Measurements from ENCODE around the gene FAHD2B.
"Not testable (repeated sequence)": the region's sequence is repeated elsewhere in the genome, so short reads cannot be mapped to it uniquely, and the experiment has no call there.

The FAHD2B gene

DNA sequence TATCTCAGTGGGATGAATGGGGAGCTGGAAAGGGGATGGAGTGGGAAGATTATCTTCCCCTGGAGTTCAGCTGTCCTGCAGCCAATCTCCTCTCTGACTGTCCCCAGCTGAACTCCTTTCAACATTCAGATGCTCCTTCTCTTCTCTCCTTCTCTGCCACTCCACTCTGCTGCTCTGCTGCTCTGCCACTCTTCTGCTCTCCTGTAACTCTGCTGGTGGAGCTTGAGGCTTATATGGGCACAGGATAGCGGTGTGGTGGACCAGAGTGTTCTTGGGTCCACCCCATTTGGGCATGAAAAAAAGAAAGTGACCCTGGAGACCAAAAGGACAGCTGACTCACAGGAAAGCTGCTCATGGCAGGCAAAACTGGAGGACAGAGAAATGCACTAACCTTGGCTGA, 26.6 kb downstream of the FAHD2B start:
- DNase-seq (ENCODE audit: low read depth in 1 of 2, low spot score in 1 of 2) = no peak

DNA sequence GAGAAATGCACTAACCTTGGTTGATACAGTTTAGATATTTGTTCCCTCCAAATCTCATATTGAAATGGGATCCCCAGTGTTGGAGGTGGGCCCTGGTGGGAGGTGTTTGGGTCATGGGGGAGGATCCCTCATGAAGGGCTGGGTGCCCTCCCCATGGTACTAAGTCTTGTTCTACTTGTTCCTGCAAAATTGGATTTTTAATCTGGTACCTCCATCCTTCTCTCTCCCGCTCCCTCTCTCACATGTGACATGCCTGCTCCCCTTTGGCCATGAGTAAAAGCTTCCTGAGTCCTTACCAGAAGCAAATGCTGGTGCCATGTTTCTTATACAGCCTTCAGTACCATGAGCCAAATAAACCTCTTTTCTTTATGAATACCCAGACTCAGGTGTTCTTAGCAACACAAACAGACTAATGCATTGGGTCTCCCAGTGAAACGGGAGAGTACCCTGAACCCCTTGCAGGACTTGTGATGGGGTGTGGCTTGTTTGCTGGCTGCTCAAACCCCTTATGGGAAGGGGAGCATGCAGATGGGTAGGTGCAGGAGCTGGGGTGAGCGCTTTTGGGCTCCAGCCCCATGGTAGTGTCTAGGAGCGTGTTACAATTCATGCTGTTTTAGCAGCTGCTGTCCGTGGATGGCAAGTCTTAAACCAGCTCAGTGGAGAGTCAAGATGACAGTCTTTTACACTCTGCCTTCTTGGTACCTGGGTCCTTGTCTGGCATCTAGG, 27.2 kb downstream of the FAHD2B start:
- DNase-seq (ENCODE audit: low read depth in 1 of 2, low spot score in 1 of 2) = no peak

DNA sequence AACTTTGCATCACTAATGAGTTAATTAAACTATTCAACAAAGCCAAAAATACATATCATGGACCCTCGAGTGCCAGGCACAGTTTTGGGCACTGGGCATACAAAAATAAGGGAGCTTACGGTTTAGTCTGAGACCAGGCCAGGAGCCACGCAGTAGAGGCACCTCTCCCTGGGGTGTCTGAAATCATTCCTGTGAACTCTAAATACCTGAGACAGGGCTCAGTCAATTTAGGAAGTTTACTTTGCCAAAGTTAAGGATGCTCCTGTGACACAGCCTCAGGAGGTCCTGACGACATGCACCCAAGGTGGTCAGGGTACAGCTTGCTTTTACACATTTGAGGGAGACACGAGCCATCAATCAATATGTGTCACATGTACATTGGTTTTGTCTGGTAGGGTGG, 28.7 kb downstream of the FAHD2B start:
- DNase-seq (ENCODE audit: low read depth in 1 of 2, low spot score in 1 of 2) = not testable (repeated sequence)

DNA sequence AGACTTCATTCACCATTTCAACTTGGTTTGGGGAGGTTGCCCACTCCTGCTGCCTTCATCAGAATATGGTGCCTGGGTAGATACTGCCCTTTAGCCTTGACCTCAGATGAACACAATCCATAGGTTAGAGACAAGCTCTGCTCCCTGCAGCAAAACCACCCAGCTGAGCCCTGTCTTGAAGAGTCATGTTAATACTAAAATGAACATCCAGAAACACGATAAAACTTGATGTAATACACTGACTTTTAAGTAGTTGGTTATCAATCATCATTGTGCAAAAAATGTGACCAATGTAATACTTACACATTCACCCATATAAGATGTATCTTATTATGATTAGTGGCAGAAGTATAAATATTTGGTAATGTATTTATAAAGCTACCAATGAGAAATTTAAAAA, 32.7 kb downstream of the FAHD2B start:
- DNase-seq (ENCODE audit: low read depth in 1 of 2, low spot score in 1 of 2) = not testable (repeated sequence)

DNA sequence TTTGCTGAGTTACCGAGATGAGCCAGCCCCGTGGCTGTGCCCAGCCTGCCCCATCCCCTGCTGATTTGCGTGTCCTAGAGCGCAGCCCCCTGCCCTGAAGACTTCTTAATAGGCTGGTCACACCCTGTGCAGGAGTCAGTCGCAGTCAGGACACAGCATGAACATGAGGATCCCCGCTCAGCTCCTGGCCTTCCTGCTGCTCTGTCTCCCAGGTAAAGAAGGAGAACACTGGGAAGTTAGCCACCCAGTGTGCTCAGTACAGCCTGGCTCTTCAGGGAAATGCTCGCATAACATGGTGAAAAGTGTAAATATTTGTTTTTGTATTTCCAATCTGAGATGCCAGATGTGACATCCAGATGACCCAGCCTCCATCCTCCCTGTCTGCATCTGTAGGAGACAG, 34.9 kb downstream of the FAHD2B start:
- not testable (repeated sequence) for DNase-seq (ENCODE audit: low read depth in 1 of 2, low spot score in 1 of 2)

DNA sequence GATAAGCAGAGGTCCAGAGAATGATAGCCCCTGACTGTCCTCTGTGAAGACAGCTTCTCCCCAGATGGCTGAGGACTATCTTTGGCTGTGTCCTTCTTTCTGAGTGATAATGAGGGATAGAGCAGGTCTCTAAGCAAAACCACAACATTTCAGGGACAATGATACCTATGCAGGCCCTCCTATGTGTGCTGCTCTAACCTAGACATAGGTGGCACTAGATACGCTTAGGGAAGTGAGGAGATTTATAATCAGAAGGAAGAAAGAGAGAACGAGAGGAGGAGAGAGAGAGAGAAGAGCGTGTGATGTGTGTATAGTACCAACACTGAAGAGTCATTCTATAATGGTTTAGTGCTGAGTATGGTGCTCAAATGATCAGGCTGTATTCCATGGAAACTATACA, 38.5 kb downstream of the FAHD2B start:
- DNase-seq (ENCODE audit: low read depth in 1 of 2, low spot score in 1 of 2) = not testable (repeated sequence)

DNA sequence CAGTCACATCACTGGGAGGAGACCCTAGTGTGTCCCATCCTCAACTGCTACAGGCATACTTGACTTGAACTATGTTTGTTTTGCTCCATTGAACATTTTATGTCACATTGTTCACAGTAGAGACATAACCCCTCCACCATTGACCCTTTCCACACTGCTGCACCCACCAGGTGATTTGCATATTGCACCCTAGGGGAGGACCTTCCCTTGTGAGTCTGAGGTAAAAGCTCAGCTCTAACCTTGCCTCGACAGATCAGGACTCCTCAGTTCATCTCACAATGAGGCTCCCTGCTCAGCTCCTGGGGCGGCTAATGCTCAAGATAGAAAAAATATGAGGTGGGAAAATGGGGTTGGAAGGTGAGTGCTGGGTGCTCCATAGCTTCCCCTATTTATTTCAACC, 44.6 kb downstream of the FAHD2B start:
- DNase-seq (ENCODE audit: low read depth in 1 of 2, low spot score in 1 of 2) = not testable (repeated sequence)

DNA sequence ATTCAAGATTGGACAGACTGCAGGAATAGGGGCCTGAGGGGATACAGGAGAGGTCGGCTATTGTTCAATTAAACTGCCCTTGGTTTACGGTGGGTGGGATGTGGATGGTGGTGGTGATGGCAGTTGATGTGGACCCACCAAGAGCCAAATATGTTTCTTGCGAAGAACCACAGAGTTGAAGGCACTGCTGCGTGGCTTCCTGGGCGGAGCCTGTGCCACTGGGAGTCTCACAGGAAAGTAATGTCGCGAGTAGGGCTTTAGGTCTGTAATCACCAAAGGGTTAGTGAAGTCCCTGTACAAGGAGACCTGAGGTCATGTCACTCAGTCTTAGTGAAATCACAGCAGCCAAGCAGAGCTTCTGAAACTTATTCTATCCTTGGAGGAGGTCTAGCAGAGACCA, 46.2 kb downstream of the FAHD2B start:
- DNase-seq (ENCODE audit: low read depth in 1 of 2, low spot score in 1 of 2) = not testable (repeated sequence)

DNA sequence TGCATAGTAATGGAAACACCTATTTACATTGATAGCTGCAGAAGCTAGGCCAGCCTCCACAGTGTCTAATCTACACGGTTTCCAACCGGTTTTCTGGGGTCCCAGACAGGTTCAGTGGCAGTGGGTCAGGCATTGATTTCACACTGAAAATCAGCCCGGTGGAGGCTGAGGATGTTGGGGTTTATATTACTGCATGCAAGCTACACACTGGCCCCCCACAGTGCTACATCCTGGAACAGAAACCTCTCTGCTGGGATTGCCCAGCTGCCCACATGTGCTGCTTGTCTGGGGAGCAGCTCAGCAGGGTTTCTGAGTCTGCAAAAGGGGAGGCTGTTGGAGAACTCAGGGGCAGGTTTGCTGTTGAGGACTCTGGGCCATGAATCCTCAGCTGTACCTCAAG, 48.0 kb downstream of the FAHD2B start:
- DNase-seq (ENCODE audit: low read depth in 1 of 2, low spot score in 1 of 2) = not testable (repeated sequence)

DNA sequence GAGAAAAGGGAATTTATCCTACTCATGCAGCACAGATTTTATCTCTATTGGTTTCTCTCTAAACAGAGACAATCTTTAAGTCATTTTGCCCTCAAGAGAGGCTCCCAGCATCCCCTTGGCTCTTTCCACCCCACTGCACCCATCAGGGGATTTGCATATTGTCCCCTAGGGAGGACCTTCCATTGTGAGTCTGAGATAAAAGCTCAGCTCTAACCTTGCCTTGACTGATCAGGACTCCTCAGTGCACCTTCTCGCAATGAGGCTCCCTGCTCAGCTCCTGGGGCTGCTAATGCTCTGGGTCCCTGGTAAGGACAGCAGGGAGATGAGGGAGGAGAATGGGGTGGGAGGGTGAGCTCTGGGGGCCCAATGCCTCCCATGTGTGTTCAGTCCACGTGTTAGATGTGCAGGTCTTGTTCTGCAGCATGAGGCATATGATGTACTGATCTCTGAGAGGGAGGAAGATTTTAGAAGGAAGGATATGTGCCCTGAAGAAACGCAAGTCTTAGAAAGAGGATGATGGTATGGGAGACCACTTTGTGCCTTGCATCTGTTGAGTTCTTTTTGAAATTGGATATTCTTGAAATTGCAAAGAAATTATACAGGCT, 48.7 kb downstream of the FAHD2B start:
- not testable (repeated sequence) for DNase-seq (ENCODE audit: low read depth in 1 of 2, low spot score in 1 of 2)
